Lower leg skin (tissue), 3 donors: ENCODE data around the gene MX1.

ENCODE experiments used
- CTCF ChIP-seq, 3 donors: fragments of 450-650 bp; IDR thresholded peaks; one replicate each; pipeline ENCODE4 v1.5.1; 2016; ENCODE audit warnings: antibody characterized with exemption in 3 of 3, mild to moderate bottlenecking in 3 of 3, moderate library complexity in 2 of 3
- POLR2A ChIP-seq, 2 donors: fragments of 450-650 bp; IDR thresholded peaks; one replicate each; pipeline ENCODE4 v1.6.1; 2016 to 2017; ENCODE audit warnings: antibody characterized with exemption in 2 of 2, mild to moderate bottlenecking in 1 of 2, moderate library complexity in 1 of 2

GRCh38 chr21:41488080-41488479, 62.0 kb downstream of the MX1 start:
- TF ChIP-seq CTCF (IDR thresholded peaks at IDR 0.05), result no peak
- TF ChIP-seq POLR2A (IDR thresholded peaks at IDR 0.05), result no peak
